C4-2B (cell line): Measurements from ENCODE around the gene NFATC4.

ENCODE experiments used
- H3K27ac ChIP-seq: fragments of 450-650 bp; 2 replicates; pipeline ENCODE4 v1.5.1; 2017
- CTCF ChIP-seq: fragments of 450-650 bp; conservative IDR thresholded peaks from 2 replicates; pipeline ENCODE4 v1.5.1; 2017; ENCODE audit warnings: mild to moderate bottlenecking
- ZFX ChIP-seq: fragments of 450-650 bp; IDR thresholded peaks from 2 replicates; pipeline ENCODE4 v1.6.1; 2017

The NFATC4 gene

DNA sequence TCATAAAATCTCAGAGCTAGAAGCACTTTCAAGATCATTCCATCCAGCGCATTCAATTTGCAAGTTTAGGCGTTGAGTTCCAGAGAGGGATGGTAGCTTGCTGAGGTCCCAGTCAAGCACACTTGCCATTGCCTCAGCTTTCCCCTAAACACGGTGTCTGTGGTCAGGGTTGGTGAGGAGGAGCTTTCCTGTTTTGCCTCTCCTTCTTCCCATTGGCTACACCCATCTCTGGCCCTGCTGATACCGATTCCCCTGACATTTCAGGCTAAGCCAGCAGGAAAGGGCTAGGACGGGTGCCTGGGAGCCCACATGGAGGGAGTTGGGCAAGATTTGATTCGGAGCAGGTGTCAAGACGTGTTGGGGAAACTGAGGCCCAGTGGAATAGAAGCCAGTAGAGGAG, 9.1 kb downstream of the NFATC4 start:
- no peak for TF ChIP-seq CTCF
- TF ChIP-seq ZFX: no peak

DNA sequence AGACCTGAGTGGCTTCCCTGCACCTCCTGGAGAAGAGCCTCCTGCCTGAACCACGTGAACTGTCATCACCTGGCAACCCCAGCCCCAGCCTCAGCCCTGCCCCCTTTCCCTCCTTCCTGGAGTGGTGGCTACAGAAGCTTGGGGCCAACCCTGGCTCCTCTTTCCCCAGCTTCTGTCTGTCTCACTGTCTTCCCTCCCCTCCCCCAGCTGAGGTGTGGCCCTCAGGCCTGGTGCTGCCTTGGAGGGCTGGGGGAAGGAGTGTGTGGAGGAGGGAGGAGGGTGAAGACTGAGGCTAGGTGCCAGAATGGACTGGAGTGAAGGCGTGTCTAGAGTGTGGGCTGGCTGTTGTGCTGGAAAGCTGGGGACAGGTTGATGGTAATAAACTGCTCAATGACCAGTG, 9.7 kb downstream of the NFATC4 start:
- H3K27ac ChIP-seq: no peak overlapping the region
- no peak for TF ChIP-seq ZFX
- TF ChIP-seq CTCF: no peak

More for the DNA sequence above, 9.1 kb downstream of the NFATC4 start:
- H3K27ac ChIP-seq: no peak overlapping the region

- no peak for TF ChIP-seq CTCF
- no peak for TF ChIP-seq ZFX
- no peak overlapping the region for H3K27ac ChIP-seq
Observed at GRCh38 chr14:24378327-24378726, 10.3 kb downstream of the NFATC4 start.

- H3K27ac ChIP-seq: no peak overlapping the region
- TF ChIP-seq CTCF (no peak), ZFX (no peak)
Observed at GRCh38 chr14:24378981-24379906, 11.3 kb downstream of the NFATC4 start.

DNA sequence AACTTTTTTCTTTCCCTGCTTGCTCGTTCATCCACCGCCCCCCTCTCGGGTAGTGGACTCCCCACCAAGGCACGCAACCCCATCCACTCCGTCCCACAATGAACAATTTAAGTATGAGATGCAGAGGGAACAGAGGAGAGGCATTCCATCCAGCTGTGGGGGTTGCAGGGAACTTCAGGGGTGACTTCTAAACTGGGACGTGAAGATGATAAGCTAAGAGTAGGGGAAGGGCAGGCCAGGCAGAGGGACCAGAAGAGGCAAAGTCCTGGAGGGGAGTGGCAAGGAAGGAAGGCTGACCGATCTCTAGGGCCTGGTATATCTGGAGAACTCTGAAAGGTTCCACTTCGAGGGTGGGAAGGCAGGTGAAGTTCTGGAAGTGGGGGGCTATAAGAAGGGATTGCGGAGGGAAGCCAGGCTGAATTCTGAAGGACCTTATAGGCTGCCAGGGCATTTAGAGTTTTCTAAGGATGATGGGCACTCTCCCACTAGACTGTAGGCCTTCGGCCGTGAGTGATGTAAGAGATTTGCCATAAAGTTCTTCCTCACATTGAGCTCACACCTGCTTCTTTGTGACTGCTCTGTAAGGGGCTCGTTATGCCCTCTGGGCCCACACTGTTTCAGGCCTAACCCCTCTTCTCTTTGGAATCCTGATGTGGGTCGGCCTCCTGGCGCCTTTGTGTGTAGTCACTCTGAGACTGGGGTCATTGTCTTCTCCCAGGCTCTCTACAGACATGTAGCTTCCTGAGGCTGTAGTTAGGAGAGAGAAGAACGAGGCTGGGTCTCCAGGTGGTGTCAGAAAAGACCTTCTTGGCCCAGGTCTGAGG, 12.1 kb downstream of the NFATC4 start:
- TF ChIP-seq CTCF (no peak), ZFX (no peak)
- H3K27ac ChIP-seq: no peak overlapping the region

DNA sequence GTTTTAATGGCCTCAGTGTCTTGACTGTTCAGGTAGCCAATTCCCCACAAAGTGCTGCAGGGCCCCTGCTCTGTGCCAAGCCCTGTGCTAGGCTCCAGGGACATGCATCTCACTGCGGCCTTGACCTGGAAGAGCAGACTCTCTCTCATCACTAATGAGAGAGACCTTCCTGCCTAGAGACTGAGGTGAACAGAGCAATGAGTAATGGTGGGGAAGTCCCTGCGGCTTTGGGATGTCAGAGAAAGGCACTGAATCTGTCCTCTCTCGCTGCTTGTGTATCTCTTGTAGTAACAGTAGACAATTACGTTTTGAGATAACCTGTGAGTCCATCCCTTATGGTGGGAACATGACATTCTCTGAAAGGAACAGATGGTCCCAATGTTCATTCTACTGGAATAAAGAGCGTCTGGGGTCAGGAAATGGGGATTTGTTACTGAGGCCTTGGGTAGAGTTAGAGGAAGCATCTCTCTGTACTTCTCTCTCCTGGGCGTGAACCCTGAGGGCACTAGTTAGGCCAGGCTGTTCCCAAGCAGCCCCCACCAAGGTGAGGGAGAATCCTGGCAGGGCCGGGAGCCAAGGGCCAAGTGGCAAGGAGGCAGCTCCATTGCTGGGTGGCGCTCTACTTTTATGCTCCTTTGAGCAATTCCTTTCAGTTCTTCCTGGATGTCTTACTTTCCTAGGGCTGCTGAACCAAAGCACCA, 13.5 kb downstream of the NFATC4 start:
- H3K27ac ChIP-seq: no peak overlapping the region
- TF ChIP-seq ZFX: no peak
- no peak for TF ChIP-seq CTCF

DNA sequence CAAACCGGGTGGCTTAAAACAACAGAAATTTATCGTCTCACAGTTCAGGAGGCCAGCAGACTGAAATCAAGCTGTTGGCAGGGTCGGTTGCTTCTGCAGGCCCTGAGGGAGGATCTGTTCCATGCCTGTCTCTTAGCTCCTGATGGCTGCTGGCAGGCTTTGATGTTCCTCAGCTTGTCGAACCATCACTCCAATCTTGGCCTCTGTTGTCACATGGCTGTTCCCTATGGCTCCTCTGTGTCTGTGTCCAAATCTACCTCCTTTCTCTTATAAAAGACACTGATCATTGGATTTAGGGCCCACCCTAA, 14.0 kb downstream of the NFATC4 start:
- TF ChIP-seq ZFX: no peak
- TF ChIP-seq CTCF: no peak
- H3K27ac ChIP-seq: no peak overlapping the region
